ENCODE data around the gene MAP6D1. TPM values are rescaled to one million over a fixed set of nuclear protein-coding genes. Genes with fewer than 3 reads are reported as not detected.
A peak's percentile ranks its signal among the peaks of the same experiment; 100 is the strongest.

The MAP6D1 gene
- total RNA-seq, 1 experiment from 2014 or later, result 1.1 TPM

DNA sequence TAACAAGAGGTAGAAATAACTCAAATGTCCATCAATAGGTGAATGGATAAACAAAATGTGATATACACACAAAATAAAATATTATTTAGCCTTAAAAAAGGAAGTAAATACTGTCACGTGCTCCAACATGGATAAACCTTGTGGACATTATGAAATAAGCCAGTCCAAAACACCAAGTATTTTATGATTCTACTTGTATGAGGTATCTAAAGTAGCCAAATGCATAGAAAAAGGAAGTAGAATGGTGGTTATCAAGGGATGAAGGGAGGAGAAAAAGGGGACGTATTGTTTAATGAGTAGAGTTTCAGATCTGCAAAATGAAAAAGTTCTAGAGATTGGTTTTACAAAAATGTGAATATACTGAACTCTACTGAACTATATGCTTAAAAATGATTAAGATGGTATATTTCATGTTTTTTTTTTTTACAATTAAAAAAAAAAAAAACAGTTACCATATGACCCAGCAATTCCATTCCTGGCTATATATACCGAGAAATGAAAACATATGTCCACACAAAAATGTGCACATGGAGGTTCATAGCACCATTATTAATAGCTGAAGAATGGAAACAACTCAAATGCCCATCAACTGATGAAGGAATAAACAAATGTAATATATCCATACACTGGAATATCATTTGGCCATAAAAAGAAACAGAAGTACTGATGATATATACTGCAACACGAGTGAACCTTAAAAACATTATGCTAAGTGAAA is 29.1 kb upstream of the MAP6D1 start:
- TF ChIP-seq CTCF (IDR thresholded peaks at IDR 0.05; ENCODE audit: unreplicated experiment), result no peak
- intact Hi-C loops (cut with micrococcal nuclease), result no loop called here
- ChIA-PET POLR2A (interaction anchor here (1.0 kb wide), 1 partner anchor 14 kb away, joined by 3 read pairs; no protein-coding TSS in a partner anchor), CTCF (no interaction called here)
- DNase-seq (ENCODE audit: unreplicated experiment), result no peak
- H3K27me3 Mint-ChIP-seq (ENCODE audit: insufficient read depth, unreplicated experiment), result no peaks in the 10 kb centered on the region
- no TSS peak for BruUV-seq (replicated peaks)
- no peaks in the 10 kb centered on the region for H3K9me3 Mint-ChIP-seq (ENCODE audit: unreplicated experiment)
- no peak overlapping the region for H3K27ac Mint-ChIP-seq (ENCODE audit: low read depth, unreplicated experiment)
- H3K36me3 Mint-ChIP-seq (ENCODE audit: insufficient read depth, unreplicated experiment), result peaks cover 75% of the 10 kb centered on the region
- no peak overlapping the region for H3K4me3 Mint-ChIP-seq (ENCODE audit: unreplicated experiment)
- no peaks in the 10 kb centered on the region for H3K4me1 Mint-ChIP-seq (ENCODE audit: insufficient read depth, unreplicated experiment)

DNA sequence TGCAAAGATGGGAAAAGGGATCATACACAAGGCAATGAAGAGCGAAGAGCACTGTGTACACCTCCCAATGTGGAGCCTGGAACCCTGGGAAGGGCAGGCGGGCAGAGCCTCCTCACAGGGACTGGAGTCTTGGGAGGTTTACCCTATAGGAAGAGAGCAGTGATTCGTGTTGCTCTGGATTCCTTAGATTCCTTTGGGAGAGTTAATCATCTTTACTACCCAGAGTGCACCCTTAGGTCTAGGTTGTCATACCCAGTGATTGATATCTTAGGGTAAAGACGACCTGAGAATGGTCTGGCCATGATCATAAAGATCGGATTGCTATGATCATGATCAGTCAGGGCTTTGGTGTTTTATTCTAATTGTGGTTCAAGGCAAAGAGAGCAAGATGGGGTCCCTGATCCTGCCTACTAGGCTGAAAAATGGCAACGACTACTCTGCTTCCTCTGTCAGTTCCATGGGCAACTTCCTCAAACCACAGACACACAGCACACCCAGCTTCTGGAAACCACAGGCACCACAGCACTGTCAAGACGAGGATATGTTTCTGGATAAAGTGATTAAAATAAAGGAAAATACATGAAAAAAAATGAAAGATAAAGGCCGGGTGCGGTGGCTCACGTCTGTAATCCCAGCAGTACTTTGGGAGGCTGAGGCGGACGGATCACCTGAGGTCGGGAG is 20.4 kb upstream of the MAP6D1 start:
- intact Hi-C loops (cut with micrococcal nuclease), result no loop called here
- Mint-ChIP-seq H3K36me3 (ENCODE audit: insufficient read depth, unreplicated experiment) (peaks cover 84% of the 10 kb centered on the region), H3K4me1 (ENCODE audit: insufficient read depth, unreplicated experiment) (peaks cover 17% of the 10 kb centered on the region), H3K4me3 (ENCODE audit: unreplicated experiment) (no peak overlapping the region), H3K27ac (ENCODE audit: low read depth, unreplicated experiment) (peak overlapping the region; percentile 84), H3K9me3 (ENCODE audit: unreplicated experiment) (no peaks in the 10 kb centered on the region), H3K27me3 (ENCODE audit: insufficient read depth, unreplicated experiment) (no peaks in the 10 kb centered on the region)
- BruUV-seq (replicated peaks), result no TSS peak
- no peak for TF ChIP-seq CTCF (IDR thresholded peaks at IDR 0.05; ENCODE audit: unreplicated experiment)
- DNase-seq (ENCODE audit: unreplicated experiment), result no peak
- CTCF ChIA-PET, result interaction anchor here (0.6 kb wide), 2 partner anchors 704 to 1029 kb away, joined by 3 to 4 read pairs; no protein-coding TSS in a partner anchor
- POLR2A ChIA-PET, result interaction anchor here (0.7 to 1.7 kb wide), 5 partner anchors 21 to 1518 kb away, joined by 3 to 10 read pairs (median 3); partner anchors contain the start of genes AP2M1 and PARL

GRCh38 chr3:183845090-183845489 is 19.7 kb upstream of the MAP6D1 start:
- intact Hi-C loops (cut with micrococcal nuclease), result no loop called here
- POLR2A ChIA-PET, result interaction anchor here (0.7 to 1.7 kb wide), 8 partner anchors 12 to 1519 kb away, joined by 3 to 10 read pairs (median 3); partner anchors contain the start of genes AP2M1 and PARL
- CTCF ChIA-PET, result interaction anchor here (0.6 to 1.4 kb wide), 5 partner anchors 16 to 1030 kb away, joined by 3 to 5 read pairs (median 4); no protein-coding TSS in a partner anchor
- no peaks in the 10 kb centered on the region for H3K9me3 Mint-ChIP-seq (ENCODE audit: unreplicated experiment)
- no peaks in the 10 kb centered on the region for H3K27me3 Mint-ChIP-seq (ENCODE audit: insufficient read depth, unreplicated experiment)
- H3K36me3 Mint-ChIP-seq (ENCODE audit: insufficient read depth, unreplicated experiment), result peaks cover 84% of the 10 kb centered on the region
- DNase-seq (ENCODE audit: unreplicated experiment), result no peak
- H3K4me3 Mint-ChIP-seq (ENCODE audit: unreplicated experiment), result no peak overlapping the region
- no TSS peak for BruUV-seq (replicated peaks)
- H3K27ac Mint-ChIP-seq (ENCODE audit: low read depth, unreplicated experiment), result peak overlapping the region; percentile 84
- H3K4me1 Mint-ChIP-seq (ENCODE audit: insufficient read depth, unreplicated experiment), result peaks cover 17% of the 10 kb centered on the region
- TF ChIP-seq CTCF (IDR thresholded peaks at IDR 0.05; ENCODE audit: unreplicated experiment), result no peak

DNA sequence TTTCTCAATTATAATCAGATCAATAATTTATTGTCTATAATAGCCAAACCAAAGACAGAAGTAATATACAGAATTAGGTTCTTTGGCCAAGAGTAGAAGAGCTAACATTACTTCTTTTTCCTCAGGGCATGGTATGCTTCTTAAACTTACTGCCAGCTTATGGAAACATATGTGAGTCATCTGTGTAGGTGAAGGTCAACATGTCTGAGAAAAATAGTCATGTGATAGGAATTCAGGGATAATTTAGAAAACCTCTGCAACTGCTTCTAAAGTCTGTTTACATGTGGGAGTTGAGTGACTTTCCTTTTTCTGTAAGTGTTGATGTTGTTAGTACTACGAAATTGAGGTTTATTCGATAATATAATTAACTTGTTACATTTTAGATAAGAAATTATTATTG is 19.2 kb upstream of the MAP6D1 start:
- POLR2A ChIA-PET, result interaction anchor here (0.7 to 1.7 kb wide), 11 partner anchors 11 to 1049 kb away, joined by 3 to 10 read pairs (median 3); partner anchors contain the start of genes AP2M1 and PARL
- Mint-ChIP-seq H3K27me3 (ENCODE audit: insufficient read depth, unreplicated experiment) (no peaks in the 10 kb centered on the region), H3K9me3 (ENCODE audit: unreplicated experiment) (no peaks in the 10 kb centered on the region), H3K36me3 (ENCODE audit: insufficient read depth, unreplicated experiment) (peaks cover 85% of the 10 kb centered on the region), H3K4me3 (ENCODE audit: unreplicated experiment) (no peak overlapping the region), H3K27ac (ENCODE audit: low read depth, unreplicated experiment) (peak overlapping the region; percentile 84), H3K4me1 (ENCODE audit: insufficient read depth, unreplicated experiment) (peaks cover 17% of the 10 kb centered on the region)
- intact Hi-C loops (cut with micrococcal nuclease), result no loop called here
- no TSS peak for BruUV-seq (replicated peaks)
- no peak for TF ChIP-seq CTCF (IDR thresholded peaks at IDR 0.05; ENCODE audit: unreplicated experiment)
- CTCF ChIA-PET, result interaction anchor here (0.7 to 1.4 kb wide), 5 partner anchors 16 to 346 kb away, joined by 3 to 5 read pairs (median 3); no protein-coding TSS in a partner anchor
- peak; percentile 81 for DNase-seq (ENCODE audit: unreplicated experiment)
